BLaER1 (cell line): Measurements from ENCODE around the gene MYO1E.

Experiments
- H3K27ac ChIP-seq: shearing (Covaris generic); formaldehyde crosslinking; 2 replicates; pipeline ENCODE4 v1.8.1; 2022
- H3K27me3 ChIP-seq: shearing (Covaris generic); formaldehyde crosslinking; 2 replicates; pipeline ENCODE4 v1.8.1; 2022
- H3K36me3 ChIP-seq: shearing (Covaris generic); formaldehyde crosslinking; 2 replicates; pipeline ENCODE4 v1.8.1; 2022
- H3K4me1 ChIP-seq: shearing (Covaris generic); formaldehyde crosslinking; 2 replicates; pipeline ENCODE4 v1.8.1; 2022
- H3K4me2 ChIP-seq: shearing (Covaris generic); formaldehyde crosslinking; 2 replicates; pipeline ENCODE4 v1.8.1; 2022
- H3K4me3 ChIP-seq: shearing (Covaris generic); formaldehyde crosslinking; 2 replicates; pipeline ENCODE4 v1.8.1; 2022
- H3K9ac ChIP-seq: shearing (Covaris generic); formaldehyde crosslinking; 2 replicates; pipeline ENCODE4 v1.8.1; 2022
- H3K9me3 ChIP-seq: shearing (Covaris generic); formaldehyde crosslinking; 2 replicates; pipeline ENCODE4 v1.8.1; 2022
- H4K20me1 ChIP-seq: shearing (Covaris generic); formaldehyde crosslinking; 2 replicates; pipeline ENCODE4 v1.8.1; 2022
- Cebpa-rat ChIP-seq: shearing (Covaris generic); IDR thresholded peaks from 2 replicates; pipeline ENCODE4 v1.8.1; 2022

The MYO1E gene

GRCh38 chr15:59242649-59243048 lies 130.0 kb downstream of the MYO1E start:
- H3K4me2 ChIP-seq = no peak overlapping the region
- no peaks in the 10 kb centered on the region for H3K9me3 ChIP-seq
- H3K9ac ChIP-seq = no peak overlapping the region
- H3K27ac ChIP-seq = no peak overlapping the region
- H3K27me3 ChIP-seq = no peaks in the 10 kb centered on the region
- no peaks in the 10 kb centered on the region for H4K20me1 ChIP-seq
- H3K4me1 ChIP-seq = peaks cover 11% of the 10 kb centered on the region
- no peak for TF ChIP-seq Cebpa-rat
- H3K36me3 ChIP-seq = no peaks in the 10 kb centered on the region
- H3K4me3 ChIP-seq = no peak overlapping the region

- H3K36me3 ChIP-seq = no peaks in the 10 kb centered on the region
- H3K4me1 ChIP-seq = peaks cover 16% of the 10 kb centered on the region
- no peak overlapping the region for H3K4me2 ChIP-seq
- no peaks in the 10 kb centered on the region for H3K27me3 ChIP-seq
- no peak overlapping the region for H3K27ac ChIP-seq
- peaks cover 4% of the 10 kb centered on the region; the same call in 1 of the 2 replicates for H3K9me3 ChIP-seq
- H4K20me1 ChIP-seq = no peaks in the 10 kb centered on the region
- TF ChIP-seq Cebpa-rat = no peak
- H3K9ac ChIP-seq = no peak overlapping the region
- H3K4me3 ChIP-seq = no peak overlapping the region
Observed at GRCh38 chr15:59240036-59240435, 132.6 kb downstream of the MYO1E start.

GRCh38 chr15:59237924-59238331 lies 134.7 kb downstream of the MYO1E start:
- H3K27ac ChIP-seq = no peak overlapping the region
- no peaks in the 10 kb centered on the region for H4K20me1 ChIP-seq
- no peaks in the 10 kb centered on the region for H3K27me3 ChIP-seq
- peaks cover 14% of the 10 kb centered on the region for H3K4me1 ChIP-seq
- no peak overlapping the region for H3K4me3 ChIP-seq
- H3K36me3 ChIP-seq = no peaks in the 10 kb centered on the region
- H3K9me3 ChIP-seq = peaks cover 4% of the 10 kb centered on the region; the same call in 1 of the 2 replicates
- no peak overlapping the region for H3K9ac ChIP-seq
- H3K4me2 ChIP-seq = no peak overlapping the region
- TF ChIP-seq Cebpa-rat = no peak

GRCh38 chr15:59237119-59237855 lies 135.4 kb downstream of the MYO1E start:
- no peak for TF ChIP-seq Cebpa-rat
- no peak overlapping the region for H3K4me3 ChIP-seq
- no peak overlapping the region for H3K27ac ChIP-seq
- H3K4me1 ChIP-seq = peaks cover 14% of the 10 kb centered on the region
- no peaks in the 10 kb centered on the region for H4K20me1 ChIP-seq
- peak overlapping the region; percentile 17; the same call in 1 of the 2 replicates for H3K4me2 ChIP-seq
- H3K36me3 ChIP-seq = no peaks in the 10 kb centered on the region
- H3K27me3 ChIP-seq = no peaks in the 10 kb centered on the region
- no peak overlapping the region for H3K9ac ChIP-seq
- peaks cover 4% of the 10 kb centered on the region; the same call in 1 of the 2 replicates for H3K9me3 ChIP-seq

- Histone ChIP-seq H3K27ac (no peak overlapping the region), H3K4me2 (no peak overlapping the region), H3K27me3 (no peaks in the 10 kb centered on the region), H3K36me3 (no peaks in the 10 kb centered on the region), H3K9ac (no peak overlapping the region), H4K20me1 (no peaks in the 10 kb centered on the region), H3K9me3 (peaks cover 4% of the 10 kb centered on the region; the same call in 1 of the 2 replicates), H3K4me3 (no peak overlapping the region), H3K4me1 (peaks cover 14% of the 10 kb centered on the region)
- no peak for TF ChIP-seq Cebpa-rat
Observed at GRCh38 chr15:59236394-59236793, 136.3 kb downstream of the MYO1E start.

GRCh38 chr15:59232476-59232875 lies 140.2 kb downstream of the MYO1E start:
- Histone ChIP-seq H3K36me3 (no peaks in the 10 kb centered on the region), H3K27me3 (no peaks in the 10 kb centered on the region), H4K20me1 (no peaks in the 10 kb centered on the region), H3K9me3 (peaks cover 4% of the 10 kb centered on the region; the same call in 1 of the 2 replicates), H3K4me2 (no peak overlapping the region), H3K4me1 (peaks cover 11% of the 10 kb centered on the region), H3K27ac (no peak overlapping the region), H3K4me3 (no peak overlapping the region), H3K9ac (no peak overlapping the region)
- TF ChIP-seq Cebpa-rat = no peak

GRCh38 chr15:59230531-59231055 lies 142.1 kb downstream of the MYO1E start:
- no peaks in the 10 kb centered on the region for H3K36me3 ChIP-seq
- no peaks in the 10 kb centered on the region for H3K4me1 ChIP-seq
- no peak for TF ChIP-seq Cebpa-rat
- H3K27me3 ChIP-seq = no peaks in the 10 kb centered on the region
- H3K9ac ChIP-seq = no peak overlapping the region
- no peak overlapping the region for H3K4me2 ChIP-seq
- no peaks in the 10 kb centered on the region for H3K9me3 ChIP-seq
- no peaks in the 10 kb centered on the region for H4K20me1 ChIP-seq
- H3K4me3 ChIP-seq = no peak overlapping the region
- H3K27ac ChIP-seq = no peak overlapping the region

- Histone ChIP-seq H3K27ac (no peak overlapping the region), H3K9me3 (no peaks in the 10 kb centered on the region), H3K27me3 (no peaks in the 10 kb centered on the region), H3K9ac (no peak overlapping the region), H4K20me1 (no peaks in the 10 kb centered on the region), H3K4me1 (no peaks in the 10 kb centered on the region), H3K4me2 (no peak overlapping the region), H3K36me3 (no peaks in the 10 kb centered on the region), H3K4me3 (no peak overlapping the region)
- TF ChIP-seq Cebpa-rat = peak; percentile 45; the same call in 1 of the 2 replicates
Observed at GRCh38 chr15:59229453-59229852, 143.2 kb downstream of the MYO1E start.

GRCh38 chr15:59229015-59229414 lies 143.7 kb downstream of the MYO1E start:
- H3K27me3 ChIP-seq = no peaks in the 10 kb centered on the region
- H3K4me3 ChIP-seq = no peak overlapping the region
- no peaks in the 10 kb centered on the region for H3K9me3 ChIP-seq
- H3K4me1 ChIP-seq = no peaks in the 10 kb centered on the region
- no peak overlapping the region for H3K4me2 ChIP-seq
- TF ChIP-seq Cebpa-rat = no peak
- H3K9ac ChIP-seq = no peak overlapping the region
- no peak overlapping the region for H3K27ac ChIP-seq
- H4K20me1 ChIP-seq = no peaks in the 10 kb centered on the region
- H3K36me3 ChIP-seq = no peaks in the 10 kb centered on the region

- no peak for TF ChIP-seq Cebpa-rat
- no peaks in the 10 kb centered on the region for H3K27me3 ChIP-seq
- H3K4me1 ChIP-seq = 0 out of 2 replicates have a peak, but pooled peaks cover 4% of the 10 kb centered on the region
- H3K9me3 ChIP-seq = no peaks in the 10 kb centered on the region
- no peak overlapping the region for H3K4me2 ChIP-seq
- no peaks in the 10 kb centered on the region for H4K20me1 ChIP-seq
- H3K4me3 ChIP-seq = no peak overlapping the region
- no peaks in the 10 kb centered on the region for H3K36me3 ChIP-seq
- H3K9ac ChIP-seq = no peak overlapping the region
- no peak overlapping the region for H3K27ac ChIP-seq
Observed at GRCh38 chr15:59227021-59227420, 145.7 kb downstream of the MYO1E start.
